DOHH2 (cell line): ENCODE results near the gene HLA-DPA1.
A peak's percentile ranks its signal among the peaks of the same experiment; 100 is the strongest.

Experiments used
- H3F3A ChIP-seq: fragments of 200-600 bp; sonication (generic), shearing (Covaris generic); 2 replicates; pipeline ENCODE4 v1.6.0; 2016; ENCODE audit warnings: antibody characterized with exemption, mild to moderate bottlenecking; ENCODE audit not compliant: control insufficient read depth, insufficient read depth
- H3K27ac ChIP-seq: fragments of 200-600 bp; sonication (generic); 2 replicates; pipeline ENCODE4 v1.5.1; 2014; ENCODE audit warnings: low read depth, mild to moderate bottlenecking, low read length, moderate library complexity
- H3K27me3 ChIP-seq: fragments of 200-600 bp; sonication (generic); 2 replicates; pipeline ENCODE4 v1.6.1; 2014; ENCODE audit warnings: mild to moderate bottlenecking, low read length, mixed read lengths; ENCODE audit not compliant: control insufficient read depth
- H3K36me3 ChIP-seq: fragments of 200-600 bp; sonication (generic); 2 replicates; pipeline ENCODE4 v1.6.1; 2014; ENCODE audit warnings: mild to moderate bottlenecking, low read length, moderate library complexity, mixed read lengths; ENCODE audit not compliant: control insufficient read depth
- H3K4me1 ChIP-seq: fragments of 200-600 bp; sonication (generic); 2 replicates; pipeline ENCODE4 v1.6.1; 2014; ENCODE audit warnings: mild to moderate bottlenecking, low read length, mixed read lengths; ENCODE audit not compliant: control insufficient read depth
- H3K4me2 ChIP-seq: fragments of 200-600 bp; sonication (generic); 2 replicates; pipeline ENCODE4 v1.6.0; 2014; ENCODE audit warnings: mild to moderate bottlenecking, low read length, moderate library complexity
- H3K4me3 ChIP-seq: fragments of 200-600 bp; sonication (generic); 2 replicates; pipeline ENCODE4 v1.5.1; 2014; ENCODE audit warnings: mild to moderate bottlenecking, low read length, mixed read lengths
- H3K79me2 ChIP-seq: fragments of 200-600 bp; sonication (generic); 2 replicates; pipeline ENCODE4 v1.6.1; 2014; ENCODE audit warnings: mild to moderate bottlenecking, low read length, mixed read lengths; ENCODE audit not compliant: control insufficient read depth
- H3K9me2 ChIP-seq: fragments of 200-600 bp; sonication (generic); replicated peaks from 2 replicates; pipeline ENCODE4 v1.6.1; 2014; ENCODE audit warnings: mild to moderate bottlenecking, low read length, mixed read lengths; ENCODE audit not compliant: control insufficient read depth
- H3K9me3 ChIP-seq: fragments of 200-600 bp; sonication (generic); 2 replicates; pipeline ENCODE4 v1.6.1; 2014; ENCODE audit warnings: antibody characterized with exemption, low read length, mixed read lengths; ENCODE audit not compliant: control insufficient read depth, insufficient read depth
- H4K20me1 ChIP-seq: fragments of 200-600 bp; sonication (generic); 2 replicates; pipeline ENCODE4 v1.6.0; 2014; ENCODE audit warnings: low read depth, mild to moderate bottlenecking, antibody characterized with exemption, low read length, moderate library complexity; ENCODE audit not compliant: control insufficient read depth, insufficient read depth
- EZH2phosphoT487 ChIP-seq: fragments of 200-600 bp; sonication (generic); IDR thresholded peaks from 2 replicates; pipeline ENCODE4 v1.6.1; 2017; ENCODE audit warnings: borderline replicate concordance, mild to moderate bottlenecking, antibody characterized with exemption, low read length, moderate library complexity, mixed read lengths
- TF ChIP-seq, protein P1 (sequence below): fragments of 200-600 bp; sonication (generic); IDR thresholded peaks from one replicate; pipeline ENCODE4 v1.5.1; 2014; ENCODE audit warnings: antibody characterized with exemption, mild to moderate bottlenecking, low read depth, low read length; ENCODE audit not compliant: poor library complexity, severe bottlenecking

The HLA-DPA1 gene

DNA sequence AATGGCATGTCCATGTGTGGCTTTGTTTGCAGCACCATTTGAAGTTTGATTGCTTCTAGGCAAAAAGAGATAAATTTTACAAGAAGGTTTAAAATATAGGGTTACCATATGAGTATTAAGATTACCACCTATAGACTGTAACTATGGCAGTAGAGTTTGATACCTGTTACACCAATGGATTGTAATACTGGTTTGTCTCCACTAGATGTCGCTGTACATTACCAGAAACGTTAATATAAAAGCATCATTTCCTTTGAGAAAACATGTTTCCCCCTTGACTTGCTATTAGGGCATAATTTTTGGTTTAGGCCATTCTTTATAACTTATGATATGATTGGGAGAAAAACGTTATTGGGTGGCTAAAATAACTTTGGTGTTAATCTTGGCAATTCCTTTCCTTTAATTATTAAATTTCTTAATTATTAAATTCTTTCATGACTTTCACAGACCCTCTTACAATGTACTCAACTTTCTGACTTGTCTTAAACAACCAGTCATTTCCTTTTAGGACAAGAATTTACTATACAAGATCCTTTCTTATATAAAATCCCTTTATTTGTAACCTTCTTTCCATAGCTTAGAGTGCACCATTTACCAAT is 45.2 kb upstream of the HLA-DPA1 start:
- Histone ChIP-seq H3K9me3 (peaks cover 5% of the 10 kb centered on the region; the same call in 1 of the 2 replicates), H3K4me3 (no peak overlapping the region), H3K9me2 (no peaks in the 10 kb centered on the region), H3K79me2 (no peaks in the 10 kb centered on the region), H3K36me3 (no peaks in the 10 kb centered on the region), H3K27me3 (peaks cover 12% of the 10 kb centered on the region), H3K27ac (no peak overlapping the region), H3K4me1 (peaks cover 21% of the 10 kb centered on the region), H3K4me2 (no peak overlapping the region), H4K20me1 (no peaks in the 10 kb centered on the region), H3F3A (peaks cover 5% of the 10 kb centered on the region; the same call in 1 of the 2 replicates)
- TF ChIP-seq, protein P1, sequence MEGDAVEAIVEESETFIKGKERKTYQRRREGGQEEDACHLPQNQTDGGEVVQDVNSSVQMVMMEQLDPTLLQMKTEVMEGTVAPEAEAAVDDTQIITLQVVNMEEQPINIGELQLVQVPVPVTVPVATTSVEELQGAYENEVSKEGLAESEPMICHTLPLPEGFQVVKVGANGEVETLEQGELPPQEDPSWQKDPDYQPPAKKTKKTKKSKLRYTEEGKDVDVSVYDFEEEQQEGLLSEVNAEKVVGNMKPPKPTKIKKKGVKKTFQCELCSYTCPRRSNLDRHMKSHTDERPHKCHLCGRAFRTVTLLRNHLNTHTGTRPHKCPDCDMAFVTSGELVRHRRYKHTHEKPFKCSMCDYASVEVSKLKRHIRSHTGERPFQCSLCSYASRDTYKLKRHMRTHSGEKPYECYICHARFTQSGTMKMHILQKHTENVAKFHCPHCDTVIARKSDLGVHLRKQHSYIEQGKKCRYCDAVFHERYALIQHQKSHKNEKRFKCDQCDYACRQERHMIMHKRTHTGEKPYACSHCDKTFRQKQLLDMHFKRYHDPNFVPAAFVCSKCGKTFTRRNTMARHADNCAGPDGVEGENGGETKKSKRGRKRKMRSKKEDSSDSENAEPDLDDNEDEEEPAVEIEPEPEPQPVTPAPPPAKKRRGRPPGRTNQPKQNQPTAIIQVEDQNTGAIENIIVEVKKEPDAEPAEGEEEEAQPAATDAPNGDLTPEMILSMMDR: peak; percentile 64
- no peak for TF ChIP-seq EZH2phosphoT487

DNA sequence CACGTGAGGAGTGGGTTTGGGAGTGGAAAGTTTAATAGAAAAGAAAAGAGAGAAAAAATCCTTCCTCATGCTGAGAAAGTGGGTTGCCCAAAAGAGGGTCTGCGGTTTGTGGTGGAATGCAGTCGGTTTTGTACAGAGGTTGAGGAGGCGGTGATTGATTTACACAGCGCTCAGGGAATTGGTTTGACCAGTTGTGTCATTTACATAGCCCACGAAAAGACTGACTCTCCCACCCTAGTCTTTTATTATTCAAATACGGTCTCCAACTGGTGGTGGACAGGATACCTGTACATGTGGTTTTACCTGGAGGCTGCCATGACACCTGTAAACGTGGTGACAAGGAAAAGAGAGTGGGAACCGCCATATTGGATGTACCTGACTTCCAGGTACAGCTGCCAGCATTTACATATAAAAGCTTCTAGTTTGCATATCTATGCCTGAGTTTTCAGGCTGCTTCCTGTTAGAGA is 44.4 kb upstream of the HLA-DPA1 start:
- H3K4me2 ChIP-seq: no peak overlapping the region
- H3K36me3 ChIP-seq: no peaks in the 10 kb centered on the region
- peaks cover 5% of the 10 kb centered on the region; the same call in 1 of the 2 replicates for H3F3A ChIP-seq
- peaks cover 29% of the 10 kb centered on the region for H3K4me1 ChIP-seq
- H3K27me3 ChIP-seq: peaks cover 15% of the 10 kb centered on the region
- H3K9me3 ChIP-seq: no peaks in the 10 kb centered on the region
- H3K4me3 ChIP-seq: no peak overlapping the region
- H3K9me2 ChIP-seq: no peaks in the 10 kb centered on the region
- H4K20me1 ChIP-seq: no peaks in the 10 kb centered on the region
- TF ChIP-seq EZH2phosphoT487: no peak
- TF ChIP-seq, protein P1: no peak
- H3K79me2 ChIP-seq: no peaks in the 10 kb centered on the region
- no peak overlapping the region for H3K27ac ChIP-seq

DNA sequence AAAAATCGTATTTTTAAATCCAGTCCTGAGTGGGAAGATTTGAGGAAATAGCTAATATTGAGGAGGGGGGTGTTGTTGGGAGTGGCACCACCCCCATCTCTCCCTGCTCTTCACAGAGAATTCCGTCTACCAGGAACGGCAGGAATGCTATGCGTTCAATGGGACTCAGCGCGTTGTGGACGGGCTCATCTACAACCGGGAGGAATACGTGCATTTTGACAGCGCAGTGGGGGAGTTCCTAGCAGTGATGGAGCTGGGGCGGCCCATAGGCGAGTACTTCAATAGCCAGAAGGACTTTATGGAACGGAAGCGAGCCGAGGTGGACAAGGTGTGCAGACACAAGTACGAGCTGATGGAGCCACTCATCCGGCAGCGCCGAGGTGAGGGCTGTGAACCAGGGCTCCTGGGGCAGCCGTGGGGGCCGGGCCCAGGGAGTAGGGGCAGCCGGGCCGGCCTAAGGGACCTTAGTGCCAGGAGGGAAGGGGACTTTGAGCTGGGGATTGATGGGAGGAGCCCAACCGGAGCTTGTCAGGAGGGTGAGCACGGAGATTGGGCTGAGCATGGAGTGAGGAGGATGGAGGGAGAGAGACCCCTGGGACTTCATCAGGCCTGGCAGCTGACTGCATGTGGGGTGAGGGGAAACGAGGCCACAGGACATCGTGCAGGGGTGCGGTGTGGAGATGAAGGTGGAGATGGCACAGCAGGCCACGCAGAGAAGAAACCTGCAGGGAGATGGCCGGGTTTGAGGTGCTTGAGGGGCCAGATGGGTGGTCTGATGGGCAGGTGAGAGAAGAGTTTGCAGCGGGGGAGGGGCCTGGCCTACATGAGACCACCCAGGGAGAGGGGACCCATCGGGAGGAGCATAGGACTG is 43.6 kb upstream of the HLA-DPA1 start:
- H3K27me3 ChIP-seq: peaks cover 15% of the 10 kb centered on the region
- H3K4me1 ChIP-seq: peaks cover 35% of the 10 kb centered on the region
- no peak overlapping the region for H3K4me2 ChIP-seq
- H3K9me3 ChIP-seq: no peaks in the 10 kb centered on the region
- no peaks in the 10 kb centered on the region for H3K79me2 ChIP-seq
- H4K20me1 ChIP-seq: no peaks in the 10 kb centered on the region
- H3K27ac ChIP-seq: no peak overlapping the region
- no peaks in the 10 kb centered on the region for H3K36me3 ChIP-seq
- H3K4me3 ChIP-seq: no peak overlapping the region
- H3K9me2 ChIP-seq: no peaks in the 10 kb centered on the region
- TF ChIP-seq, protein P1: no peak
- no peak for TF ChIP-seq EZH2phosphoT487
- peaks cover 5% of the 10 kb centered on the region; the same call in 1 of the 2 replicates for H3F3A ChIP-seq
